K562 (cell line): ENCODE results near the gene CMBL. TPM values are rescaled to one million over a fixed set of nuclear protein-coding genes. Genes with fewer than 3 reads are reported as not detected.
A peak's percentile ranks its signal among the peaks of the same experiment; 100 is the strongest.

Source experiments
- ASH1L ChIP-seq: fragments of 450-650 bp; IDR thresholded peaks from 2 replicates; pipeline ENCODE4 v1.6.1; 2018; ENCODE audit warnings: borderline replicate concordance, mild to moderate bottlenecking, low read depth; ENCODE audit not compliant: partially characterized antibody
- ATF7 ChIP-seq: fragments of 450-650 bp; IDR thresholded peaks from 2 replicates; pipeline ENCODE4 v1.7.1; 2014; ENCODE audit warnings: mild to moderate bottlenecking, moderate library complexity
- CBX1 ChIP-seq: sonication (generic); IDR thresholded peaks from 2 replicates; pipeline ENCODE4 v1.6.1; 2016; ENCODE audit warnings: antibody characterized with exemption, low read depth, mild to moderate bottlenecking
- CREB1 ChIP-seq, 2 experiments: sonication (generic) in 1 of 2; formaldehyde crosslinking in 1 of 2; IDR thresholded peaks; 2 replicates each; pipeline versions ENCODE4 v1.6.1 to v1.8.0; 2012 to 2022; ENCODE audit warnings: inconsistent platforms in 1 of 2, mild to moderate bottlenecking in 1 of 2, missing genetic modification reagents in 1 of 2, moderate library complexity in 1 of 2
- DNMT1 ChIP-seq: fragments of 450-650 bp; IDR thresholded peaks from 2 replicates; pipeline ENCODE4 v1.6.1; 2016; ENCODE audit warnings: antibody characterized with exemption, mild to moderate bottlenecking
- HEY1 ChIP-seq: fragments of 250-450 bp; sonication (Bioruptor Pico); IDR thresholded peaks from 2 replicates; pipeline ENCODE4 v1.5.0; 2020; ENCODE audit warnings: mild to moderate bottlenecking, moderate library complexity, borderline replicate concordance
- JUNB ChIP-seq: fragments of 450-650 bp; formaldehyde crosslinking; conservative IDR thresholded peaks from 2 replicates; pipeline ENCODE4 v1.4.0; 2020; ENCODE audit warnings: mild to moderate bottlenecking
- KLF1 ChIP-seq: fragments of 450-650 bp; IDR thresholded peaks from 2 replicates; pipeline ENCODE4 v1.6.1; 2016; ENCODE audit warnings: missing genetic modification characterization, missing compliant biosample characterization
- NFXL1 ChIP-seq: fragments of 450-650 bp; formaldehyde crosslinking; IDR thresholded peaks from 2 replicates; pipeline ENCODE4 v1.4.0; 2021; ENCODE audit warnings: mild to moderate bottlenecking
- POLR2H ChIP-seq: IDR thresholded peaks from 2 replicates; pipeline ENCODE4 v1.6.1; 2016; ENCODE audit warnings: missing genetic modification characterization, low read depth, mild to moderate bottlenecking, control low read depth, missing compliant biosample characterization, moderate library complexity
- PTTG1 ChIP-seq: fragments of 450-650 bp; IDR thresholded peaks from 2 replicates; pipeline ENCODE4 v1.6.1; 2016; ENCODE audit warnings: low read depth, mild to moderate bottlenecking, missing genetic modification characterization, missing compliant biosample characterization
- RAD21 ChIP-seq, 2 experiments: fragments of 250-450 bp in 1 of 2; fragments of 450-650 bp in 1 of 2; sonication (Bioruptor Pico) in 1 of 2; formaldehyde crosslinking in 1 of 2; IDR thresholded peaks in 1 of 2; conservative IDR thresholded peaks in 1 of 2; 2 replicates each; pipeline versions ENCODE4 v1.4.0 to v1.8.0; 2020 to 2022; ENCODE audit warnings: mild to moderate bottlenecking in 2 of 2, moderate library complexity in 1 of 2
- RBM17 ChIP-seq: fragments of 200-400 bp; formaldehyde crosslinking; IDR thresholded peaks from 2 replicates; pipeline ENCODE4 v1.6.1; 2017; ENCODE audit warnings: low read depth, mild to moderate bottlenecking, low read length, borderline replicate concordance
- SMAD2 ChIP-seq: fragments of 150-350 bp; IDR thresholded peaks from 2 replicates; pipeline ENCODE4 v1.6.1; 2014; ENCODE audit warnings: low read depth, mild to moderate bottlenecking, low read length
- TBP ChIP-seq: optimal IDR thresholded peaks from 2 replicates; pipeline ENCODE3; 2011; ENCODE audit warnings: low read depth, low read length, improper control_type of control experiment
- YY1 ChIP-seq, 3 experiments: IDR thresholded peaks; 2 replicates each; pipeline ENCODE4 v1.6.1; 2011; ENCODE audit warnings: low read length in 2 of 3, mild to moderate bottlenecking in 2 of 3, moderate library complexity in 2 of 3, borderline replicate concordance in 1 of 3, control low read depth in 1 of 3, low read depth in 1 of 3; ENCODE audit not compliant: insufficient read depth in 3 of 3, insufficient replicate concordance in 2 of 3, control insufficient read depth in 1 of 3, insufficient read length in 1 of 3; ENCODE audit errors: extremely low read depth in 1 of 3
- ZNF121 ChIP-seq: sonication (generic); formaldehyde crosslinking; conservative IDR thresholded peaks from 2 replicates; pipeline ENCODE4 v1.8.0; 2022; ENCODE audit warnings: missing genetic modification reagents
- ZNF23 ChIP-seq: fragments of 250-450 bp; sonication (Bioruptor Pico); IDR thresholded peaks from 2 replicates; pipeline ENCODE4 v1.4.0; 2020; ENCODE audit warnings: mild to moderate bottlenecking
- ZNF239 ChIP-seq: fragments of 250-450 bp; sonication (Bioruptor Pico); IDR thresholded peaks from 2 replicates; pipeline ENCODE4 v1.4.0; 2020; ENCODE audit warnings: mild to moderate bottlenecking
- ZNF583 ChIP-seq: fragments of 250-450 bp; sonication (Bioruptor Pico); IDR thresholded peaks from 2 replicates; pipeline ENCODE4 v1.4.0; 2020
- ZNF75A ChIP-seq: fragments of 450-650 bp; formaldehyde crosslinking; IDR thresholded peaks from 2 replicates; pipeline ENCODE4 v1.4.0; 2020; ENCODE audit warnings: mild to moderate bottlenecking
- ZZZ3 ChIP-seq: fragments of 450-650 bp; IDR thresholded peaks from 2 replicates; pipeline ENCODE4 v1.6.1; 2016; ENCODE audit warnings: antibody characterized with exemption, mild to moderate bottlenecking, moderate library complexity
- polyA plus RNA-seq, 8 experiments: library from polyadenylated mRNA; depleted of rRNA in 4 of 8; stranded (reverse) in 5 of 8; unstranded in 3 of 8; fragments of >200 nt; fragmentation: Nextera tagmentation in 2 of 8; fragmentation: Illumina TruSeq in 1 of 8; extraction: Ambion mirVana in 2 of 8; extraction: Trizol in 1 of 8; gene quantifications; 2 replicates each; pipeline versions ENCODE4 v1.2.1 to v1.2.3, GENCODE V29; 2011 to 2014; ENCODE audit warnings: inconsistent platforms in 1 of 8, missing spikeins in 1 of 8
- total RNA-seq, 7 experiments: library from RNA; depleted of rRNA in 6 of 7; stranded (reverse); fragments of >200 nt in 6 of 7; fragmentation: Illumina TruSeq in 2 of 7; extraction: Trizol in 2 of 7; gene quantifications; 2 replicates each; pipeline versions ENCODE4 v1.2.1 to v1.2.3, GENCODE V29; 2011 to 2021; ENCODE audit warnings: low replicate concordance in 1 of 7
- TF ChIP-seq, protein P1 (sequence below): fragments of 250-450 bp; sonication (Bioruptor Pico); IDR thresholded peaks from 2 replicates; pipeline ENCODE4 v1.8.0; 2021; ENCODE audit warnings: borderline replicate concordance, mild to moderate bottlenecking, moderate library complexity; ENCODE audit not compliant: poor library complexity, severe bottlenecking
- TF ChIP-seq, protein P2 (sequence below): fragments of 450-650 bp; formaldehyde crosslinking; IDR thresholded peaks from 2 replicates; pipeline ENCODE4 v1.4.0; 2020; ENCODE audit warnings: mild to moderate bottlenecking
- TF ChIP-seq, protein P3 (sequence below): fragments of 450-650 bp; formaldehyde crosslinking; IDR thresholded peaks from 2 replicates; pipeline ENCODE4 v1.4.0; 2020; ENCODE audit warnings: mild to moderate bottlenecking, mixed read lengths

The CMBL gene
- total and polyA plus RNA-seq, 9 of the 15 experiments (the other 6 are each of a cell fraction or from before 2014, with no cell fraction given), result 22.6 to 192 (median 71.1) TPM

DNA sequence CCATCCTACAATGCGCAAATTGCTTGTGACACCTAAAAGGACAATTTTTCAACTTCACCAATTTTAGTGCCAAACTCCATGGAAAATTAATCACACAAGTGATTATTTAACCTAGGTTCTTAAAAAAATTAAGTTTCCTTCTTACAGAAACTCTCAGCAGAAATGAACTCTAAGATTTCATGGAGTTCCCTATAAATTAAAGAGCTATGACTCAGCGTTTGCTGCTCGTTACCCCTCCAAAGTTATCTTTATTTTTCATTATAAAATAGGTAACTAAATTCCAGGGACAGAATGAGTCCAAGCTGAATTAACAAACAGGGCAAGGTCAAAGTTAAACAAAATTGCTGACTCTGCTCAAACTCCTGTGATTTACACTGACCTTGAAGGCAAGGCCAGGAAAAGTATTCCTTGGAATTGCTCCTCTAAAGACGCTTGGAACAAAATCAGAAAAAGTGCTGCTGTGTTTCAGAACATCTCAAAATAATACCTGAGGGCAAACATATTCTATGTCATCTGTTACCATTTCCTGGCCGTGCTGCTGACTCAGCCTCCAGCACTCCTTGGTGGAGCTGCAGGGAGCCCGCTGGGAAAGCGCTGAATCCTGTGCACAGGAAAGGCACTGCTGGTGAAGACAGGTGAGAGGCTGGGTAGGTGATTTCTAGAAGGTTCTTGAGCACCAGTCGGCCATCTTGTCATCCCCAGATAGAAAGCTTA lies 2.5 kb upstream of the CMBL start (continued):
- TF ChIP-seq, protein P1, sequence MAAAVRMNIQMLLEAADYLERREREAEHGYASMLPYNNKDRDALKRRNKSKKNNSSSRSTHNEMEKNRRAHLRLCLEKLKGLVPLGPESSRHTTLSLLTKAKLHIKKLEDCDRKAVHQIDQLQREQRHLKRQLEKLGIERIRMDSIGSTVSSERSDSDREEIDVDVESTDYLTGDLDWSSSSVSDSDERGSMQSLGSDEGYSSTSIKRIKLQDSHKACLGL, result no peak
- TF ChIP-seq ZNF583 (no peak), TBP (no peak), PTTG1 (no peak), CBX1 (no peak), RAD21 (CRISPR knock-in tag; conservative IDR thresholded peaks at IDR 0.05 in 1 of 2, IDR thresholded peaks at IDR 0.05 in 1 of 2) (no peak), HEY1 (CRISPR knock-in tag) (no peak), ZZZ3 (no peak), ZNF121 (CRISPR knock-in tag) (no peak), ASH1L (no peak), SMAD2 (no peak), ZNF23 (no peak), ATF7 (no peak), DNMT1 (no peak), YY1 (IDR thresholded peaks at IDR 0.05; ENCODE audit: borderline replicate concordance in 1 of 3, control insufficient read depth in 1 of 3, extremely low read depth in 1 of 3, insufficient read depth in 3 of 3, insufficient read length in 1 of 3, insufficient replicate concordance in 2 of 3, low read depth in 1 of 3, low read length in 2 of 3) (peak in 2 of 3 experiments; percentile 27 to 78), ZNF239 (CRISPR knock-in tag) (no peak), KLF1 (tag) (no peak), CREB1 (IDR thresholded peaks at IDR 0.05) (no peak), CREB1 (CRISPR knock-in tag; IDR thresholded peaks at IDR 0.05) (no peak), JUNB (CRISPR knock-in tag) (no peak), POLR2H (tag) (no peak), ZNF75A (CRISPR knock-in tag) (no peak), NFXL1 (no peak), RBM17 (no peak)
- TF ChIP-seq, protein P2, sequence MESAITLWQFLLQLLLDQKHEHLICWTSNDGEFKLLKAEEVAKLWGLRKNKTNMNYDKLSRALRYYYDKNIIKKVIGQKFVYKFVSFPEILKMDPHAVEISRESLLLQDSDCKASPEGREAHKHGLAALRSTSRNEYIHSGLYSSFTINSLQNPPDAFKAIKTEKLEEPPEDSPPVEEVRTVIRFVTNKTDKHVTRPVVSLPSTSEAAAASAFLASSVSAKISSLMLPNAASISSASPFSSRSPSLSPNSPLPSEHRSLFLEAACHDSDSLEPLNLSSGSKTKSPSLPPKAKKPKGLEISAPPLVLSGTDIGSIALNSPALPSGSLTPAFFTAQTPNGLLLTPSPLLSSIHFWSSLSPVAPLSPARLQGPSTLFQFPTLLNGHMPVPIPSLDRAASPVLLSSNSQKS, result no peak
- TF ChIP-seq, protein P3, sequence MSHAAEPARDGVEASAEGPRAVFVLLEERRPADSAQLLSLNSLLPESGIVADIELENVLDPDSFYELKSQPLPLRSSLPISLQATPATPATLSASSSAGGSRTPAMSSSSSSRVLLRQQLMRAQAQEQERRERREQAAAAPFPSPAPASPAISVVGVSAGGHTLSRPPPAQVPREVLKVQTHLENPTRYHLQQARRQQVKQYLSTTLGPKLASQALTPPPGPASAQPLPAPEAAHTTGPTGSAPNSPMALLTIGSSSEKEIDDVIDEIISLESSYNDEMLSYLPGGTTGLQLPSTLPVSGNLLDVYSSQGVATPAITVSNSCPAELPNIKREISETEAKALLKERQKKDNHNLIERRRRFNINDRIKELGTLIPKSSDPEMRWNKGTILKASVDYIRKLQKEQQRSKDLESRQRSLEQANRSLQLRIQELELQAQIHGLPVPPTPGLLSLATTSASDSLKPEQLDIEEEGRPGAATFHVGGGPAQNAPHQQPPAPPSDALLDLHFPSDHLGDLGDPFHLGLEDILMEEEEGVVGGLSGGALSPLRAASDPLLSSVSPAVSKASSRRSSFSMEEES, result no peak
